Measurements from ENCODE around the gene RCOR1. TPM values are rescaled to one million over a fixed set of nuclear protein-coding genes. Genes with fewer than 3 reads are reported as not detected.

The RCOR1 gene
- total and polyA plus RNA-seq, 11 donors, result 2.7 to 20.9 (median 12.1) TPM

GRCh38 chr14:102736956-102737355, 144.5 kb downstream of the RCOR1 start:
- ATAC-seq (peak in 1 of 4 donors; percentile 14), DNase-seq (no peak)
- TF ChIP-seq CTCF (IDR thresholded peaks at IDR 0.05) (no peak), POLR2A (IDR thresholded peaks at IDR 0.05) (no peak)
- Histone ChIP-seq H3K27me3 (no peaks in the 10 kb centered on the region), H3K4me1 (no peaks in the 10 kb centered on the region), H3K27ac (no peak overlapping the region), H3K9me3 (peaks cover 0 to 17% (median 10%) of the 10 kb centered on the region in 12 donors), H3K36me3 (peaks cover 0 to 8% (median 0%) of the 10 kb centered on the region in 9 donors), H3K4me3 (no peak overlapping the region)
- 79 to 96% (median 93%) methylated on average over 2 to 3 of the region's 3 CpGs for whole genome bisulfite sequencing, 4 donors
- intact Hi-C loops (cut with DNase I), result loop anchor here in 1 of 10 donors (5.0 kb wide), 1 partner anchor 1420 kb away; no protein-coding TSS in a partner anchor

GRCh38 chr14:102737402-102738372, 145.2 kb downstream of the RCOR1 start:
- peak in 1 of 4 donors; percentile 21 for ATAC-seq
- TF ChIP-seq CTCF (IDR thresholded peaks at IDR 0.05), result no peak
- no peak for TF ChIP-seq POLR2A (IDR thresholded peaks at IDR 0.05)
- Histone ChIP-seq H3K4me3 (no peak overlapping the region), H3K9me3 (peaks cover 0 to 23% (median 15%) of the 10 kb centered on the region in 12 donors), H3K36me3 (peaks cover 0 to 8% (median 0%) of the 10 kb centered on the region in 9 donors), H3K27ac (no peak overlapping the region), H3K4me1 (no peaks in the 10 kb centered on the region), H3K27me3 (no peaks in the 10 kb centered on the region)
- DNase-seq, result no peak
- 95 to 96% (median 95%) methylated on average over 15 to 18 of the region's 18 CpGs for WGBS, 4 donors
- intact Hi-C loops (cut with DNase I), result loop anchor here in 1 of 10 donors (5.0 kb wide), 1 partner anchor 1420 kb away; no protein-coding TSS in a partner anchor

GRCh38 chr14:102738373-102739189, 146.1 kb downstream of the RCOR1 start:
- Histone ChIP-seq H3K4me1 (no peaks in the 10 kb centered on the region), H3K4me3 (no peak overlapping the region), H3K36me3 (peaks cover 0 to 8% (median 0%) of the 10 kb centered on the region in 9 donors), H3K27ac (no peak overlapping the region), H3K9me3 (peaks cover 0 to 26% (median 15%) of the 10 kb centered on the region in 12 donors), H3K27me3 (no peaks in the 10 kb centered on the region)
- DNase-seq (no peak), ATAC-seq (peak in 1 of 4 donors; percentile 11)
- intact Hi-C loops (cut with DNase I), result loop anchor here in 1 of 10 donors (5.0 kb wide), 1 partner anchor 1419 kb away; no protein-coding TSS in a partner anchor
- TF ChIP-seq POLR2A (IDR thresholded peaks at IDR 0.05) (no peak), CTCF (IDR thresholded peaks at IDR 0.05) (no peak)
- WGBS, 4 donors, result 87 to 91% (median 91%) methylated on average over 10 to 11 of the region's 11 CpGs

Measured in heart left ventricle (tissue), 16 donors.